Stimulated activated CD8-positive, alpha-beta memory T cell treated with anti-CD3 and anti-CD28 coated beads, Interleukin-7, amount 100 ng/mL, for 48 hours (primary cell): ENCODE data around the gene TRIM2.

Source experiments
- DNase-seq, 2 donors: peaks; one replicate each; pipeline ENCODE4 v3.0.0-alpha.2; 2020; ENCODE audit warnings: low read depth in 1 of 2; ENCODE audit errors: extremely low read depth in 1 of 2

The TRIM2 gene

GRCh38 chr4:153271820-153272219, 67.6 kb downstream of the TRIM2 start:
- no peak for DNase-seq

DNA sequence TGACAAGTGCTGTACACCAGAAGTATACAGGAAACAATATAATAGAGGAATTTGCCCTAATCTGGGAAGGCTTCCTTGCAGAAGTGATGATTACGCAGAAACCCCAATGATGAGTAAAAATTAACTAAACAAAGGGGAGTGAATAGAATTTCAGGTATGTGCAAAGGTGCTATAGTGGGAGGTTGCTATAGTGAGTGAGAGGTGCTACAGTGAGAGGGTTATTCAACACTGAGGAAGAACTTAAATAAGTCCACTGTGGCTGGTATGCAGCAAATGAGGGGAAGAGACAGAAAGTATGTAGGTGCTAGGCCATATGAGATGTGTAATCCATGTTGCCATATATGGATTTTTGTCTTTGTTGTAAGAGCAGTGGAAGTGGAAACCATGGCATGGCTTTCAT, 69.5 kb downstream of the TRIM2 start:
- DNase-seq: no peak

GRCh38 chr4:153274967-153275366, 70.7 kb downstream of the TRIM2 start:
- DNase-seq: no peak

DNA sequence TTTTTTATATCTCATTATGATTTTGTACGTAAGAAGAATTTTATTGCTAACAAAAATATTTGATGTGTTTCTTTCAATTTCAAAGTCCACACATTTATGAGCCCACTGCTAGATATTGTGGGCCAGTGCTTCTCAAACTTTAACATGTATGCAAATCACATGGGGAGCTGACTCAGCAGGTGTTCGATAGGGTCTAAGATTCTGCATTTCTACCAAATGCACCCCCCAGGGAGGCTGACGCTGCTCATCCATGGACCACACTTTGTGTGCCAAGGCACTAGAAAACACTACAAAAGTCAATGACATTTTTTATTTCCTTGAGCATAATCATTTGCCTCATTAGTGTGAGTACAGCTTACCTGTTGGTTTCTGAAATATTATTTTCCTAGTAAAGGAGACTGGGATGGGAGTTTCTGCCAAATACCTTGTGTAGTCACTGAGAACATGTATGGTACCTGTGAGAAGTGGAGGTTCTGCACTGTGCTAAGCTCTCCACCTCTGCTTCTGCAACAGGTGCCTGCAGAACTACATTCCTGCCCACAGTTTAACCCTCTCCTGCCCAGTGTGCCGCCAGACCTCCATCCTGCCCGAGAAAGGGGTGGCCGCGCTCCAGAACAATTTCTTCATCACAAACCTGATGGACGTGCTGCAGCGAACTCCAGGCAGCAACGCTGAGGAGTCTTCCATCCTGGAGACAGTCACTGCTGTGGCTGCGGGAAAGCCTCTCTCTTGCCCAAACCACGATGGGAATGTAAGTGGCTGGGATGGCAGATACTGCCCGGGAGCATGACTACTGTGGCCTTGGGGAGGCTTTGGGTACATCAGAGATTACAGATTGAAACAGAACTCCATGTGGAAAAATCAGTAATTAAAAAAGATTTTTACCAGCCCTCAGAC, 71.4 kb downstream of the TRIM2 start:
- DNase-seq: no peak

DNA sequence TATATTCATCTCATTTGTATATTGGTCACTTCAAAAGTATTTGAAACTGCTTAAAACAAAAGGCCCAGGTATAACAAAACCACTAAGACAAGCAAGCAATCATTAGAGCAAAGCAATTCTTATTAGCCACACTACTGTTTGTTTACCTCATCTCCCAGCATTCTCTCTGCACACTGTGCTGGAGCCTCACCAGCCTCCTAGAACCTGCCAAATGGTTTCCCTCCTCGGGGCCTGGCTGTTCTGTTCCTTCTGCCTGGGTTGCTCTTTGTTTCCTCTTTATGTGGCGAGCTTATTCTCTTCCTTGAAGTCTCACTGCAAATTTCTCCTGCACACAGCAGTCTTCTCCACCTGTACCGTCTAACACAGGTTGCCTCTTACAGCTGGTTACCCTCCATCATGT, 72.7 kb downstream of the TRIM2 start:
- no peak for DNase-seq

DNA sequence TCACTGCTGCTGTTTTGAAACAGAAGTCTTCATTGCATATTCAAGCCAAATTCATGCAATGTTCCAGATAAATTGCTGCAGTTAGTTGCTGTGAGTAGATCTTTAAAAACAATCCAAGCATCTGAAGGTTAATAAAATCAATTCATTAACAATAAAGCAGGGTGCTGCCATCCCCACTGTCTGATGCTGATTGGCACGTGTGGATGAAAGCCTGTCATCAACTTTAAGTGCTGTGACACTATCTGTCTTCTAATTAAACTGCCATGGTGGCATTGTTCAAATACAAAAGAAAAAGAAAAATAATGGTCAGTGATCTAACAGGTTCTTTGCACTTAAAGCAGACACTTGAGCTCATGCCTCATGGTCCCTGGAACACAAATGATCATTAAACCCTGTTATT, 77.2 kb downstream of the TRIM2 start:
- no peak for DNase-seq

DNA sequence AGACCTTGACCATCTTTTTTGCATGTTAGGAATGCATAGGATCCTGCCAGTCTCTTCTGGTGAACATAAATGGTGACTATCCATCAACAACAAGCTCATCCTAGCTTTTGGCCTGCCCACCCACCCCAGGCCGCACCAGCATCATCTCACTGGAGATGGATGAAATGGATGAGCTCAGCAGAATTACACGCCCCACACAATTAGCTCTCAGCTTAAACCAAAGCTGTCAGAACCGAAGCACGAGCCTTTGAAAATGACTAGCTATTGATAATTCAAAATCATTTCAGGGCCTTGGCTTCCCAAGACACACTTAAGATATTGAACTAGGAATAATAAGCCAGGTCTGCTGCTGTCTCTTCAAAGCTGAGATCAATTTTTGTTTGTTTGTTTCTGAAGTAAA, 77.8 kb downstream of the TRIM2 start:
- DNase-seq: no peak

DNA sequence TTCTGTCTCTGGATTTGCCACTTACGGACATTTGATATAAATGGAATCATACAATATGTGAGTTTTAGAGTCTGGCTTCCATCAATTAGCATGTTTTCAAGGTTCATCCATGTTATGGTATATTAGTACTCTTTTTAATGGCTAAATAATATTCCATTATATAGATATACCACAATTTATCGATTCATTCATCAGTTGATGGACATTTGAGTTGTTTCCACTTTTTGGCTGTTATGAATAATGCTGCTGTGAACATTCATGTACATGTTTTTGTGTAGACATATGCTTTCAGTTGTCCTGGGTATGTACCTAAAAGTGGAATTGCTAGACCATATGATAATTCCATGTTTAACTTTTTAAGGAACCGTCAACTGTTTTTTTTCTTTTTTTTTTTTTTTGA, 79.0 kb downstream of the TRIM2 start:
- DNase-seq: no peak

DNA sequence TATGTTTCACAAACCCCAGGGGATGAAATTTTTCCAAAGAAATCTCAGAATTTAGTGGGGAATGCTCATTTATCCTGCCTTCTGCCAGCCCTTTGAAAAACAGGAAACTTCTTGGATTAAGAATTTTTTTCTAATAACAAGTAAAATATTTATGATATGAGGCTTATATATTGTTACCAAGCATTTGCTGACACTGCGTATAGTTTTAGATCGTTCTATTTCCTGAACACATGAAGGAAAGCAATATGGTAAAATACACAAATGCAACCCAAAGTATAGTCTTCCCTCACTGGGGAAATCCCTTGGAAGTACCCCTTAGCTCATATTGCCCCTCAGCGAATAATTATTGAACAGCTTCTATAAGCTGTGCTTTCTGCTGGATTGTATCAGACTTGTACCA, 85.9 kb downstream of the TRIM2 start:
- no peak for DNase-seq

- no peak for DNase-seq
These were observed 87.3 kb downstream of the TRIM2 start for GRCh38 chr4:153291562-153291961.

DNA sequence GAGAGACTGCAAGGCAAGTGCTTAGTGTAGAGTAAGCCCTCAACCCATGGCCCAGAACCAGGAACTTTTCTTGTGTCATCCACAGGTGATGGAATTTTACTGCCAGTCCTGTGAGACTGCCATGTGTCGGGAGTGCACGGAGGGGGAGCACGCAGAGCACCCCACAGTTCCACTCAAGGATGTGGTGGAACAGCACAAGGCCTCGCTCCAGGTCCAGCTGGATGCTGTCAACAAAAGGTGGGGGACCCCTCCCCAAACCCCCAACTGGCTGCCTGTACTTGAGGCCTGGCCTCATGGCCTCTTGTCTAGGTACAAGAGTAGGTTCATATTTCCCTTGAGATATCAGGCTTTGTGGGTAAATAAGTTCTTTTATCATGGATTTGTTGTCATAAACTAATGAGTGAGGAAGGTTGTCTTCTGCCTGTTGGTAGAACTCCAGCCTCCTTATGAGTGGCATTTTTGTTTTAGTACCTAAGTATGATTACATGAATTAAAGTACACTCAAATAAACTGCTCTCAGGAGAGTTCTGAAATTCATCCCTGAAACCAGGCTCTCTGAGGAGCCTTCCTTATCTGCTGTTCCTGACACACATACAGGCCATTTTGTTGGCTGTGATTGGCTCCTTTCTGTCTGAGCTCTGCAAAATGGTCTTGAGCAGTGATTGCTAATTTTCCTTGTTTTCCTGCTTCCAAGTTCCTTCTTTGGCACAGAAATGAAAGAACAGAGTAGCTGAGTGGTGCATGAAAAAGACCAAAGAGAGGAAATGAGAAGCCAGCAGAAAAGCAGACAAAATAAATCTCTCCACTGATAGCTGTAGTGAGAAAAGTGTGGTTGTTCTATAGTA, 88.9 kb downstream of the TRIM2 start:
- no peak for DNase-seq

DNA sequence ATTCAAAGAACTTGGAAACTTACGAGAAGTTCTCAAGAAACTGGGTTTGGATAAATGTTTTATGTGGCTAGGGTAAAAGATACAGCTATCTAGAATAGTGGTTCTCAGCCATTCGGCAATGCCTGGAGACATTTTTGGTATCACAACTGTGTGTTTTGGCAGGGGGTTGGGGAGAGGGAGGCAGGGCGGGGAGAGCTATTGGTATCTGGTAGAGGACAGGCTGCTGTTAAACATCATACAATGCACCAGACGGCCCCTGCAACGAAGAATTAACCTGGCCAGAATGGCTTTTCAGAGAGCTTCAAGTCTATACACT, 89.5 kb downstream of the TRIM2 start:
- no peak for DNase-seq

DNA sequence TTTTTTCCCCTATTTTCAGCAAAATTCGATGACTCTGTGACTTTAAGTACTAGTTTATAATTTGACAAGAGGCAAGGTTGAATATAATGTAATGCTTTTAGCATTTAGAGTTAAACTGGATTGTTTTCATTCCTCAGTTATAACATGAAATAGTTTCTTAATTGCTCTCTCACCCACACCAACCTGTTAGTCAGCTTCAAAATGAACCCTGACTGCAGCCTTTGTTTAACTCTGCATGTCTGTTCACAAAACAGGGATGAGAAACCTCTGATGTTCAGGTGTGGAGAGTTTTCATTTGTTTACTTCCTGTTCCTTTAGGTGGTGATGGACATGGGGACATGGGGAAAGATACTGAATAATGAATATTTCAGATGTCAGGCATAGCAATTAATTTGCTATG, 90.4 kb downstream of the TRIM2 start:
- DNase-seq: no peak

DNA sequence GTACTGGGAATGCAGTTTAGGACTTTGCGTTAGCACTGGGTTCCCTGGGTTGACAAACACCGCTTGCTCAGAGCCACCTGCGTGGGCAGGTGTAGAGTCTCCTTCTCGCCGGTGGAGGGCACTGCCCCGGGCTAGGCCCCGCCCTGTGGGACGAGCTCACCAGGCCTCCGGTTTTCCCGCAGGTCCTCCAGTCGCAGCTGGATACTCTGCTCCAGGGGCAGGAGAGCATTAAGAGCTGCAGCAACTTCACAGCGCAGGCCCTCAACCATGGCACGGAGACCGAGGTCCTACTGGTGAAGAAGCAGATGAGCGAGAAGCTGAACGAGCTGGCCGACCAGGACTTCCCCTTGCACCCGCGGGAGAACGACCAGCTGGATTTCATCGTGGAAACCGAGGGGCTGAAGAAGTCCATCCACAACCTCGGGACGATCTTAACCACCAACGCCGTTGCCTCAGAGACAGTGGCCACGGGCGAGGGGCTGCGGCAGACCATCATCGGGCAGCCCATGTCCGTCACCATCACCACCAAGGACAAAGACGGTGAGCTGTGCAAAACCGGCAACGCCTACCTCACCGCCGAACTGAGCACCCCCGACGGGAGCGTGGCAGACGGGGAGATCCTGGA, 91.0 kb downstream of the TRIM2 start:
- DNase-seq: no peak

DNA sequence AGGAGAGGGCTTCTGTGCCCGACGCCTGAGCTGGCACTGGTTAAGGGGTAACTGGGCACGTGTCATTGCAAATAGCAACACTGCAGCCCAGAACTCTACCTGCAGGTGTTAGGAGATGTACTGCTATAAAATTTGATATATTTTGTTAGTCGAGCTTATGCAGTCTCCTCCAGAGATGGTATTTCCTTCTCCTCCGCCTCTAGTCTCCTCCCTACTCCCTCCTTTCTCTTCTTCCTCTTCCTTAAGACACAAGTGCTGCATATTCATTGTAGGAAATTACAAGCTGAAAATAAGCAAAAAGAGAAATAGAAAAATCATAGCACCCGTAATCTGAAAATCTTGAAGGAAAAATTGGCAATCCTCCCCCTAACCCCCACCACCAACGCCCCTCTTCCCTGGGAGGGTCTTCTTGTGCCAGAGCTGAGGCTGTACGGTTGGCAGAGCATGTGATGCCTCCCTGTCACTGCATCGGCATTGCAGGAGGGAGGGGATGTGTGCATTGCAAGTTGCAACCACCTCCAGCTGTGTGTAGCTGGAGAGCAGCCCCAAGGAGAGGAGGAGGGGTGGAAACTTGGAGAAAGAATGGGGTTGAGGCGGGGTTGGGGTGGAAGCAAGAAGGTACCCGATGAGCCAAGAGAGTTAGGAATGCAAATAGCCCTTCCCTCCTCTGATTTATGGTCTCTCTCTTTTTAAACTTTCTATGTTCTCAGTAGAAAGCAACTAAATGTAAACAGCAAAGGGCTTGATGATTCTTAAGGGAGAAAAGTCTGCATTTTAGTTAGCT, 92.0 kb downstream of the TRIM2 start:
- no peak for DNase-seq

GRCh38 chr4:153297116-153297515, 92.9 kb downstream of the TRIM2 start:
- no peak for DNase-seq

DNA sequence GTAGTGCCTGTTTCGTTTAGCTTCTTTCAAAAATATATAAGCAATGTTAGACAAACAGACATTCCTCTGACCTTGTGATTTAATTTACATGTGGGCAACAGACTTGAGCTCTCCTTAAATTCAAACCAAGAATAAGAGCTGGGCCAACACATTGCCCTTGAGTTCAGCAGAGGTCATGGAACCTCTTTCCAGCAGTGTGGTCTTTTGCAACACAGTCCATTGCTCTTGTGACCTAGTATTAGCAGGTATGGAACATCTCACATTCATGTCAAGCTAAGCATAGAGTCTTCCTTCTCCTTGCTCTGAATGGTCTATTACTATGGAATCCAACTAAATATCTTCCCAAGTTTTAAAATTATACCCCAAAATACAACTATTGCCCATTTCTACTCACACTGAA, 106.5 kb downstream of the TRIM2 start:
- no peak for DNase-seq

GRCh38 chr4:153314915-153315314, 110.7 kb downstream of the TRIM2 start:
- no peak for DNase-seq

DNA sequence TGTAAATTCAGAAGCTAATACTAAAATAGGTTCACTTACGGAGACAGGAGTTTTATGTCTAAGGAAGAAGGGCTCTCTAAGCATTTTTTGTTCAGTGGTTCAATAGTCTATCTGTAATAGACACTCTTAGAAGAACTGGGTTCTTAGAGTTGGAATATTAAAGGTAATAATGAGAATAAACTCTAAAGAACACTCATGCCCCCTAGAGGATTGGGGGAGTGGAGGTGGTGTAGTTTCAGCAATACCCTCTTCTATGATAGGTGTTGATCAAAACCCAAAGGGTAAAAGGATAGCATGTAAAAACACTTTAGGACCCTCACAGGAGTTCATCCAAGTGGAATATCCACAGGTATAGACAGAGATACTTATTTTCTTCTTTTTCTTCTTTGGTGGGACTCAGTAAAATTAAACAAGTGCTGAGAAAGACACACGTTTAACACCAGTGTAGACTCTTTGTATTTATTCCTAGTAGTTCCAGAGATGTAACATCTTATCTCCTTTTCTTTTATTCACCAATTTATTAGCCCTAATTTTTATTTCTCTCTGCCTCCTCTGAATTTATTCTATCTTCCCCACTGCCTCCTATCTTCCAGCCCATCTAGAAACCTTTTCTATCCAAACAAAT, 114.6 kb downstream of the TRIM2 start:
- DNase-seq: no peak

DNA sequence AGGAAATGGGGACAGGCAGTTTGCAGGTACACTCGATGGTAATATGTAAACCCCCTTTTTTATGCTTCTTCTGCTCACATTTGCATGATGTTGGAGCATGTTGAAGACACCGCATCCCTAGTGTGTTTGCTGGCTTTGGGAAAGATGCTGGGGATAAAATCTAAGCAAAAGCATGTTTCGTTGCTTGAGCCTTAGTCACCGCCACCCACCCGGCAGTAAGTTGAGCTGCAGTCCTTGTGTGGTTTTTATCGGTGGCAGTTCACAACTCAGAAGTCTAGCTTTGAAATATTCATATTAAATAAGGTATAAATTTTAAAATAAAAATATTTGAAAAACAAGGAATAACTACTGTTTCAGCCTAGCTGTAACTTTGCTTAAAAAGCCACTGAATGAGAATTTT, 118.5 kb downstream of the TRIM2 start:
- no peak for DNase-seq

DNA sequence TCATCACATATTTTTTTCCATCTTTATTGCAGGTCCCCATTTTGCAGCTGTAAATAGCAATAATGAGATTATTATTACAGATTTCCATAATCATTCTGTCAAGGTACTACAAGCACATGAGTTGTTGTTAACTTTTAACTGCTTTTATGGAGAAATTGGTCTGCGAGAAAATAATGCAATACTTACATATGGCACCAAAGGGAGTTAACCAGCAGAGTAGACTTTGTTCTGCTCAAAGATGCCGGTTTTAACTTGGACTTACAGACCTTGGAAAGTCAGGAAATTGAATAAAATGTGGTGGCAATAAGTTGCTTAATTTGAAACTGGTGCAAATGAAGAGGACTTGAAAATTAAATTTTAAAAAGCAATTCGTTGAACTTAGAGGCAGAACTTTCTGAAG, 119.8 kb downstream of the TRIM2 start:
- no peak for DNase-seq
